ENCODE data around the gene RNF13.
"Not testable (repeated sequence)": the region's sequence is repeated elsewhere in the genome, so short reads cannot be mapped to it uniquely, and the experiment has no call there.

RNF13 gene

GRCh38 chr3:149839896-149840295 is 26.9 kb downstream of the RNF13 start:
- DNase-seq (ENCODE audit: low spot score): no peak

DNA sequence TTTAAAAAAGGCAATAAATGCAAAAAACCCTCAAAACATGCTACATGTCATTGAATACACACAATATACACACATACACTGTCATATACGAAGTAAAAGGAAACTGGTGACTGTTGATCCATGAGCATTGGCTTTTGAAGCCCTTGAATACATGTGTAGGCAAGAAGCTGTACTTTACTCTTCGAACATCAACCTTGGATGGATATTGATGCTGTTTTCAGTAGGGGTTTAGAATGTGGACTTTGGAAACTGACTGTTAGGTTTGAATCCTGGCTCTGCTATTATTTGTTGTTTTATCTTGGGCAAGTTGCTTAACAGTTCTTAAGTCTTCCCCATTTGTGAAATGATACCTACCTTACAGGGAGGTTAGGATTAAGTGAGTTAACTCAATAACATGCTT is 30.5 kb downstream of the RNF13 start:
- no peak for DNase-seq (ENCODE audit: low spot score)

GRCh38 chr3:149844091-149844490 is 31.1 kb downstream of the RNF13 start:
- DNase-seq (ENCODE audit: low spot score): no peak

- no peak for DNase-seq (ENCODE audit: low spot score)
Observed at GRCh38 chr3:149845570-149846244, 32.7 kb downstream of the RNF13 start.

DNA sequence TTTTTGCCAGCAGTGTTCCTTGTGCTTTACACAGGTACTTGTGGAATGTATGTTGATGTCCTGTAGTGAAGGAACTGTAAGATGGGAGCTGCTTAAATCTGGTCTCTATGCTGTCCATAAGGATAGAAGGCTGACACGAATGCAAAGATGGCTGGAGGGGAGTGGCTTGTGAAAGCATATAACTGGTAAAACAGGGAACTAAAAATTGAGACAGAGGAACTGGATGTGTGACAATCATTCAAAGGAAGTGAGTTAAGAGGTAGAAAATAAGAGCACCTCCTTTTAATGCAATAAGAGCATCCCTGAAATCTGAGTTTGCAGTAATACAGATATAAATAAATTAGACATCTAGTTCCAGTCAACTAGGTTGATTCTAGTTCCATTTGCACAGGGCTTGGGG is 35.2 kb downstream of the RNF13 start:
- DNase-seq (ENCODE audit: low spot score): no peak

DNA sequence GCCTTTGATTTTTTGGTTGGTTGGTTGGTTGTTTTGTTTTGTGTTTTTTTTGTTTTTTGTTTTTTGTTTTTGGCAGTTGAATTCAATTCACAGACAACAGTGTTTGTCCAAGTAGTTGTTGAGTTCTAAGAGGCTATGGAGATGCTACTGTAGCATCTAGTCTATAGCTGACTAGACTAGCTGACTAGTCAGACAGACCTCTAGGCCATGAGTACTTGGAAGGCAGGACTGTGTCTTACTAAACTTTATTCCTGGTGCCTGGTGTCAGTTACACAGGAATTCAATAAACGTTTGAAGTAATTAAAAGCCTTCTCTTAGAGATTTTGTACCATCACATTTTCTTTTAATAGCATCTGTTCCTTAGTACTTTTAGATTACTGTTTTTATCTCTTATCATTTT is 35.7 kb downstream of the RNF13 start:
- DNase-seq (ENCODE audit: low spot score): no peak

DNA sequence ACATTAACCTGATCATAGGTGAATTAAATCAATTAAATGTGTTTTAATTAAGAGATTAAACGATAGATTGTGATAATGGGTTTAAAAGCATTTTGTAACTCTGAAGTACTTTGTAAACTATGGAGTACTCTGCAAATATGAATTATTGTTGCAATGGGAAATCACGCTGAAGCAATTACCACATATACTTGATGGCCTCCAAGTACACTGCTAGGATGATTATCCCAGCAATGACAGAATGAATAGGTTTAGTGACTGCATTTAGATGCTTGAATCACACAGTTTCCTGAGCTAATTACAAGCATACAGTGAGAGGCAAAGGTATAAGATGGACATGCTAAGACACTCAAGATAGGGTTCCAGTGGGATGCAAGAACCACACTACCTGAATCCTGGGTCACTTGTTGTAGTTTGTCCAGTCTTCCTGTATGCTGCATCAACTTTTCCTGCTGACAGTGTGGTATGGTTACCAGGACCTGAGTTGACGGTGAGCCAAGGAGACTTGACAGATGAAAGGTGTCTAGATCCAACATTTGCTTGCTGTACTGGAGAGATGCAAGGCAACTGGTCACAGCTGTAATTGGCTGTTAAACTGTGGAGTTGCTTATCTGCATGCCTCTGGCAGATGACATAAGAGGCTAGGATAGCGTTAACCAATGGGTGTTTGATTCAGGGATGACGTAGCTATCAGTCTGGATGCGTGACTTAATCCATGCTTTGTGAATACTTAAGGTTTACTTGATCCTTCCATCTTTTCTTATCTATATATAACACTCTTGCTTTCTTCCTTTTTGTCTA is 38.0 kb downstream of the RNF13 start:
- DNase-seq (ENCODE audit: low spot score): no peak

DNA sequence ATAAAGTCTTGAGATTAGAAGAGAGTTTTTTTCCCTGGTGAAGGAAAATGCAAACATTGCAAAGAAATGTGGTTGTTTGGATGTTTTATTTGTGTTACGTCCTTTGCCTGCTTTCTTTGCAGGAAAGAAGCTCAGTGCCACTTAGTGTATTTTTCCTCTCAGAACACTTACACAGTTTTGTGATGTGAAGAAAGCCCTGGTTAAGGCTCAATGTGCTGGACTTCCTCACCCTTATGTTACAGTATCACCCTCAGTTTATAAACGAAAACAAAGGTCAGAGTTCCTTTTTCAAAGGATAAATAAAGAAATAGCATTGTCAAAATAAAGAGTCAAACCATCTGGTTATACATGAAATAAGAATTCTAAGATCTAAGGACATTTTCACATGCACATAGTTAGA is 45.9 kb downstream of the RNF13 start:
- DNase-seq (ENCODE audit: low spot score): no peak

- DNase-seq (ENCODE audit: low spot score): no peak
Observed at GRCh38 chr3:149860881-149861280, 47.9 kb downstream of the RNF13 start.

DNA sequence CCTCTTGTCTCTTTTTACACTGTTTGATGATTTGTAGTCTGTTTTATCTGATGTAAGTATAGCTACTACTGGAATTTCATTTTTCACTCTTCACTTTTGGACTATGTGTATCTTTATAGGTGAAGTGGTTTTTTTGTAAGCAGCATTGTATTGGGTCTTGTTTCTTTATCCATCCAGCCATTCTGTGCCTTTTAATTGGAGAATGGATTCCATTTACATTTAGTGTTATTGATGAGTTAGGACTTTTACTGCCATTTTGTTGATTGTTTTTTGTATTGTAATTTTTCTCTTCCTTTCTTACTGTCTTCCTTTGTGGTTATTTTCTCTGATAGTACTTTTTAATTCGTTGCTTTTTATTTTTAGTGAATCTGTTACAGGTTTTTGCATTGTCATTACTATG is 54.5 kb downstream of the RNF13 start:
- DNase-seq (ENCODE audit: low spot score): no peak

GRCh38 chr3:149871855-149872254 is 58.8 kb downstream of the RNF13 start:
- DNase-seq (ENCODE audit: low spot score): no peak

DNA sequence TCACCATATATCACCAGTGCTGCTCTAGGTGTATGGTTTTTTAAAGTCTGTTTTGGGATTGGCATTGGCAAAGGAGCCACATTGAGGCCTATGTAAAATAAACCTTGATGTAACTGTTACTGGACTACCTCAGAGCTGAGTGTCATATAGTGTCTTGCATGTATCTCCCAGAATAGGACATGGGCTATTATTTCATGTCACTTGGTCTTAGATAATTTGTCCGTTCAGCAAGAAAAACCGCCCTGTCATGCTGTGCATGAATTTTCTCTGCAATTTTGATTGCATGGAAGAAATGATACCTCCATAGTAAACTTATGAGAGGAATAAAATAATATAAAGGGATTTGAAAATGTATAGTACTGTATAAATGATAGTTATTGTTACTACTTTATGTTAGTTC is 59.6 kb downstream of the RNF13 start:
- DNase-seq (ENCODE audit: low spot score): no peak

- DNase-seq (ENCODE audit: low spot score): no peak
Observed at GRCh38 chr3:149877668-149878067, 64.7 kb downstream of the RNF13 start.

DNA sequence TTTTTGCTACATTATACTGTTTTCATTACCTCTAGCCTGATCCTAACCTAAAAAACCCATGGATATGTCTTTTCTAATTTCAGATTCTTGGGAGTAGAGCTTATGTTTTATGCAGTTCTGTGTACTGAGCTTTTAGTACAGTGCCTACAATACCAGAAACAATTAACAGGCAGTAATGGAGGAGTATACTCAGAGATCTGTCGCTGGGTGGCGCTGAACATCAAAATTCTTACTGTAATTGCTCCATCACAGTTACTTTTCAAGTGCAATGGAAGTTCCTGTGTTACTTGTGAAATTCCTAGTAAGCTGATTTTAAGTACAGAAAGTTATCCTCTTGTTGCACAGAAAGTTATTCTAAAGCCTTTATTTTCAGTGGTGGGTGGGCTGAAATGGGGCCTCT is 66.9 kb downstream of the RNF13 start:
- peak; percentile 3 for DNase-seq (ENCODE audit: low spot score)

DNA sequence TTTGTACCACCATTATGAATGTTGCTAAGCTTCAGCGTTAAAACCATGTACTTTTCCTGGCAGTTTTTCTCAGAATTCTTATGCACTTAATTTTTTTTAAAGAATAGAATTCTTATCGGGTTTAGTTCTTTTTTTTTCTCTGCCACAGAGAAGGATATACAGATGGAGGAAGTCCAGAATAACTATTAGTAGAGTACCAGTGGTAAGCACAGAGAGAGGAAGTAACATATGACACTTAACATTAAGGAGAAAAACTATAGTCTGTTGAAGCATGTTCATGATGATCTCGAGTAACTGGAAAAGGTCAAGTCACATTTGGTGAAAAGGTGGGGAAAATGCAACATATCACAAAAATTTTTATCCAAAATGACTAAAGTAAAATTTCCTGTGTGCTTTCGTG is 68.9 kb downstream of the RNF13 start:
- no peak for DNase-seq (ENCODE audit: low spot score)

GRCh38 chr3:149883134-149883533 is 70.1 kb downstream of the RNF13 start:
- no peak for DNase-seq (ENCODE audit: low spot score)

DNA sequence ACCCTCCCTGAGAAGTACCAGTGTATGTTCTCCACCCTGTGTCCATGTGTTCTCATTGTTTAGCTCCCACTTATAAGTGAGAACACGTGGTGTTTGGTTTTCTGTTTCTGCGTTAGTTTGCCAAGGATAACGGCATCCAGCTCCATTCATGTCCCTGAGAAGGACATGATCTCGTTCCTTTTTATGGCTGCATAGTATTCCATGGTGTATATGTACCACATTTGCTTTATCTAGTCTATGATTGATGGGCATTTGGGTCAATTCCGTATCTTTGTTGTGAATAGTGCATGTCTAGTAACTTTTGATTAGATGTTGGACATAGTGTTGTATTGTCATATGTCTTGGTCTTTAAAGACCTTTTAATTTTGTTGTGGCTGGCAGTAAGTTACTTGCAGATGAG is 70.8 kb downstream of the RNF13 start:
- not testable (repeated sequence) for DNase-seq (ENCODE audit: low spot score)

GRCh38 chr3:149884848-149885247 is 71.8 kb downstream of the RNF13 start:
- DNase-seq (ENCODE audit: low spot score): not testable (repeated sequence)

GRCh38 chr3:149886957-149887356 is 73.9 kb downstream of the RNF13 start:
- DNase-seq (ENCODE audit: low spot score): no peak

DNA sequence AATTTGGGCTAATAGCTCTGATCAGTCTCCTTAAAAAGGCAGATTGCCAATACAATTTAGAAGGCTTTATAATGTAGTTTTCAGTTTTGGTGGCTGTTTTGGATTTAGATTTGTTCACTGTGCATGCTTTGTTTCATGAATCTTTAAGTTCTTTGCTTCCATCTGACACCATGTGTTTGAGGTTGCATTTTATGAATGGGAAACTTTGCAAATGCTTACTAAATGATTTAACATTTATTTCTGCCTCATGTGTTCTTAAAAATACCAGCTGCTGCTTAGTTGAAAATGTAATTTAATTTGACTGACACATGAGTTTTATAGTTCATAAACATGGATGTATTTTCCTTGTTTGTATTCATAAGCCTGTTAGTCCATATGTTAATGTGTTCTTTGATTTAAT is 78.6 kb downstream of the RNF13 start:
- DNase-seq (ENCODE audit: low spot score): no peak

DNA sequence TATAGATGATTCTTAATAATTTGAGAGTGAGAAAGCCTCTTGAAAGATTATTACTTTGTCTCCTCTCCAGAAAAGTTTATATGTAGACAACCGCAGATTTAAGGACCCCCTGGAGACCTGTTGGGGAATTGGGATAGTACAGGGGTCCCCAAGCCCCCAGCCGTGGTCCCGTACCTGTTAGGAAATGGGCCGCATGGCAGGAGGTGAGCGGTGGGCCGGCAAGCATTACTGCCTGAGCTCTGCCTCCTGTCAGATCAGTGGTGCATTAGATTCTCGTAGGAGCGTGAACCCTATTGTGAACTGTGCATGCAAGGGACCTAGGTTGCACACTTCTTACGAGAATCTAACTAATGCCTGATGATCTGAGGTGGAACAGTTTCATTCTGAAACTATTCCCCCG is 79.4 kb downstream of the RNF13 start:
- no peak for DNase-seq (ENCODE audit: low spot score)

GRCh38 chr3:149894205-149894604 is 81.2 kb downstream of the RNF13 start:
- no peak for DNase-seq (ENCODE audit: low spot score)

- no peak for DNase-seq (ENCODE audit: low spot score)
Observed at GRCh38 chr3:149895339-149895738, 82.3 kb downstream of the RNF13 start.

GRCh38 chr3:149895769-149896168 is 82.8 kb downstream of the RNF13 start:
- no peak for DNase-seq (ENCODE audit: low spot score)
